CD4-positive, alpha-beta T cell treated with Interleukin-21 for 1 hour (primary cell): ENCODE measurements around the gene ALDH16A1.

Experiments used
- DNase-seq: peaks from one replicate; pipeline ENCODE4 v3.0.0-alpha.2; 2020

The ALDH16A1 gene

DNA sequence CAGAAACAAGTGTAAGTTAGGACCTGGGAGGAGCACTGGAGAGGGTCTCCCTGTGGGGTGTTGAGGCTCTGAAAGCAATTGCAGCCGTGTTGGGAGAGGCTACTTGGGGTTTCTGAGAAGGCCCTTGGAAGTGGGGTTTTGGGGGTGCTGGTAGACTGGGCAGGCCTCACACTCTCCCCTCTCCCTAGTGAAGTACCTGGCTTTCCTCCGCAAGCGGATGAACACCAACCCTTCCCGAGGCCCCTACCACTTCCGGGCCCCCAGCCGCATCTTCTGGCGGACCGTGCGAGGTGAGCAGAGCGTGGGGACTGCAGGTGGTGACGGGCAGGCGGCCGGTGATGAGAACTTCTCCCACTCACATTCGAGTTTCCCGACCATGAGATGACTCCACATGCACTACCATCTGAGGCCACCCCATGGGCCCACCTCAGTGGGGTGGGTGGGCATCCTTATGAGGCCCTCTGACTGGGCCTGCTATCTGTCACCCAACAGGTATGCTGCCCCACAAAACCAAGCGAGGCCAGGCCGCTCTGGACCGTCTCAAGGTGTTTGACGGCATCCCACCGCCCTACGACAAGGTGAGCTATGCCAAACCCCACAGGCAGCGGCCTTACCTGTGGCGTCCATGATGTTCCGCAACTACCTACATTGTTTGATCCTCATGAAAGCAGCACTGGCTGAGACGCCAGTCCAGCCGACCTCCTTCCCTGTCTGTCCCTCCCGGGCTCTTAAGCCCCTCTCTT lies 37.4 kb downstream of the ALDH16A1 start:
- no peak for DNase-seq

DNA sequence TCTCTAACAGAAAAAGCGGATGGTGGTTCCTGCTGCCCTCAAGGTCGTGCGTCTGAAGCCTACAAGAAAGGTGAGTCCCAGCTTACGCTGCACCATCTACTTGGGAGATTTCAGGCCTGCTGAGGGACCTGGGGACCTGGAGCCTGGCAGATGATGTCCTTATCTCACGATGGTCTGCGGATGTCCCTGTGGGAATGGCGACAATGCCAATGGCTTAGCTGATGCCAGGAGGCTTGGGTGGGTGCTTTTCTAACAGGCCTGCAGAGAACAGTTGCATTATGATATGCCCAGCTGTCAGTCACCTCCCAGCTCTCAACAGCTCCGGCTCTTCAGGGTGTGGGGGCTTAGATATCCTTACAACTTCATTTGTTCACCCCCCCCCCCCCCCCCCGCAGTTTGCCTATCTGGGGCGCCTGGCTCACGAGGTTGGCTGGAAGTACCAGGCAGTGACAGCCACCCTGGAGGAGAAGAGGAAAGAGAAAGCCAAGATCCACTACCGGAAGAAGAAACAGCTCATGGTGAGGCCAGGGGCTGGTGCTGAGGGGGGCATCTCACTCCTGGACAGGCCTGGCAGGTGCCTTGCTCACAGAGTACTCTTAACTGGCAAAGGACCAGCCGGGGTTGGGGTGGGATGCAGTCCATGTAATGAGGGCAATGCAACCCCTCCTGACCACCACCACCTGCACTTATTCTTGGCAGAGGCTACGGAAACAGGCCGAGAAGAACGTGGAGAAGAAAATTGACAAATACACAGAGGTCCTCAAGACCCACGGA lies 38.2 kb downstream of the ALDH16A1 start:
- no peak for DNase-seq

DNA sequence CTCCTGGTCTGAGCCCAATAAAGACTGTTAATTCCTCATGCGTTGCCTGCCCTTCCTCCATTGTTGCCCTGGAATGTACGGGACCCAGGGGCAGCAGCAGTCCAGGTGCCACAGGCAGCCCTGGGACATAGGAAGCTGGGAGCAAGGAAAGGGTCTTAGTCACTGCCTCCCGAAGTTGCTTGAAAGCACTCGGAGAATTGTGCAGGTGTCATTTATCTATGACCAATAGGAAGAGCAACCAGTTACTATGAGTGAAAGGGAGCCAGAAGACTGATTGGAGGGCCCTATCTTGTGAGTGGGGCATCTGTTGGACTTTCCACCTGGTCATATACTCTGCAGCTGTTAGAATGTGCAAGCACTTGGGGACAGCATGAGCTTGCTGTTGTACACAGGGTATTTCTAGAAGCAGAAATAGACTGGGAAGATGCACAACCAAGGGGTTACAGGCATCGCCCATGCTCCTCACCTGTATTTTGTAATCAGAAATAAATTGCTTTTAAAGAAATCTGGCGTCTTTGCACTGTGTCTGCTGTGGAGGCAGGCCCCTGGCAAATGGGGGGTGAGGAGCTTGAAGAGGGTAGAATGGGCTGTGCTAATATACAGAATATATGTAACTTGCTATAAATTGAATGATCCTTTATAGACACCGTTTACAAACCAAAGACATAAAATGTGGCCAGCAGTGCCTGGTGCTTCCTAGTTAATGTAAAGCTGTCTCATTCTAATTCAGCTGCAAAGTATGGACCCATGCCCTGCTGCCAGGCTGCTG lies 39.0 kb downstream of the ALDH16A1 start:
- no peak for DNase-seq

- peak; percentile 27 for DNase-seq
Observed at GRCh38 chr19:49492573-49493405, 39.8 kb downstream of the ALDH16A1 start.

DNA sequence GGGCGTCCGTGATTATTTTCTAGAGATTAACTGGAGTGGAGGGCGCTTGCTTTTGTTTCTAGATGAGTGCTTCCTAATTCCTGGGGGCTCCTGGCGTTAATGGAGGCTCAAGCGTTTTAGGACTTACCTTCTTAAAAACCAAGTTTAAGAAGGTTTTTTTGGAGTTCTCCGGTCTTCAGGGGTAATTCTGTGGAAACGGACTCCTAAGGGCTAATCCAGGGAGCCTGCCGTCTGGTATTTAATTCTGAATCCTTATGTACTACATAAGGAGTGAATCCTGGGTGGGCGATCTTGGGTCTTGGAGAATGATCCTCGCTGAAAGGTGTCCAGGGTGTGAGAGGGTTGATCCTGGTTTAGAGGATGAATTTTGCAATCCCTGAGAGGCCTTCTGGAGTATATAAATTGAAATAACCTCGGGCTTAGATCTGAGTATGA lies 43.6 kb downstream of the ALDH16A1 start:
- DNase-seq, result no peak

GRCh38 chr19:49497047-49497788 lies 44.2 kb downstream of the ALDH16A1 start:
- peak; percentile 87 for DNase-seq

DNA sequence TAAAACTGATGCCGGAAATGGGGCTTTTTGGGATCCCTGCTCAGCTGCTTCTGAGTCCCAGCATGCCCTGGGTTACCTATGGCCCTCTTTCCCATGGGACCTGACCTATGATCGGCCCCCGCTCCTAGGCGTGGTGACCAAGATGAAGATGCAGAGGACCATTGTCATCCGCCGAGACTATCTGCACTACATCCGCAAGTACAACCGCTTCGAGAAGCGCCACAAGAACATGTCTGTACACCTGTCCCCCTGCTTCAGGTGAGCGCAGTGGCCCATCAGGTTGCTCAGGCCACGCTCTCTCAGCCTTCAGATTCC lies 44.7 kb downstream of the ALDH16A1 start:
- peak; percentile 41 for DNase-seq

DNA sequence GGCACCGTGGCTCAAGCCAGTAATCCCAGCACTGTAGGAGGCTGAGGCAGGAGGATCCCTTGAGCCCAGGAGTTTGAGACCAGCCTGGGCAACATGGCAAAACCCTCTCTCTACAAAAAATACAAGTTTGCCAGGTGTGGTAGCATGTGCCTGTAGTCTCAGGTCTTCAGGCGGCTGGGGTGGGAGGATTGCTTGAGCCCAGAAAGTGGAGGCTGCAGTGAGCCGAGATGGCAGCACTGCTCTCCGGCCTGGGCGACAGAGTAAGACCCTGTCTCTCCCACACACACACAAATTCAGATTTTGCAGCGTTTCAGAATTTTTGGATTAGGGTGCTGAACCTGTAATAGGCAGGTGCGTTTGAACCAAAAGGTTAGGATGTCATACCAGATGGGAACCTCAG lies 45.5 kb downstream of the ALDH16A1 start:
- peak; percentile 36 for DNase-seq

GRCh38 chr19:49499030-49499670 lies 46.1 kb downstream of the ALDH16A1 start:
- peak; percentile 66 for DNase-seq

GRCh38 chr19:49502866-49503581 lies 50.0 kb downstream of the ALDH16A1 start:
- peak; percentile 77 for DNase-seq

DNA sequence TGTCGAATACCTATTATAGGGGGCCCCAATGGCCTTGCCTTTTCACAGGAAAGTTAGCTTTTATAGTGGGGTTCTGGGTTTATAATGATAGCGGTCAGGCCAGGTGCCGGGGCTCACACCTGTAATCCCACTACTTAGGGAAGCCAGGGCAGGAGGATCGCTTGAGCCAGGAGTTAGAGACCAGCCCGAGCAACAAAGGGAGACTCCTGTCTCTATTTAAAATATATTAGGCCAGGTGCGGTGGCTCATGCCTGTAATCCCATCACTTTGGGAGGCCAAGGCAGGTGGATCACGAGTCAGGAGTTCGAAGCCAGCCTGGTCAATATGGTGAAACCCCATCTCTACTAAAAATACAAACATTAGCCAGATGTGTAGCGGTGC lies 50.5 kb downstream of the ALDH16A1 start:
- no peak for DNase-seq

GRCh38 chr19:49506575-49507105 lies 53.6 kb downstream of the ALDH16A1 start:
- DNase-seq, result peak; percentile 86

GRCh38 chr19:49507803-49508494 lies 54.9 kb downstream of the ALDH16A1 start:
- no peak for DNase-seq

GRCh38 chr19:49512970-49513745 lies 60.1 kb downstream of the ALDH16A1 start:
- DNase-seq, result no peak

DNA sequence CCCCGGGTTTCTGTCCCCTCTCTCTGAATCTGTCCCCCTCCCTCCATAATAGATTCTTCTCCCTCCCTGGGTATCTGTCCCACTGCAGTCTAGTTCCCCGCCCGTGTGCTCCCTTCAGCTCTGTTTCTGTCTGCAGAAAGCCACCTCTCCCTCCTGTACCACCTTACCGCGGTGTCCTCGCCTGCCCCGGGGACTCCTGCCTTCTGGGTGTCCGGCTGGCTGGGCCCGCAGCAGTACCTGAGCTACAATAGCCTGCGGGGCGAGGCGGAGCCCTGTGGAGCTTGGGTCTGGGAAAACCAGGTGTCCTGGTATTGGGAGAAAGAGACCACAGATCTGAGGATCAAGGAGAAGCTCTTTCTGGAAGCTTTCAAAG lies 60.7 kb downstream of the ALDH16A1 start:
- no peak for DNase-seq

GRCh38 chr19:49514151-49514550 lies 61.1 kb downstream of the ALDH16A1 start:
- no peak for DNase-seq

DNA sequence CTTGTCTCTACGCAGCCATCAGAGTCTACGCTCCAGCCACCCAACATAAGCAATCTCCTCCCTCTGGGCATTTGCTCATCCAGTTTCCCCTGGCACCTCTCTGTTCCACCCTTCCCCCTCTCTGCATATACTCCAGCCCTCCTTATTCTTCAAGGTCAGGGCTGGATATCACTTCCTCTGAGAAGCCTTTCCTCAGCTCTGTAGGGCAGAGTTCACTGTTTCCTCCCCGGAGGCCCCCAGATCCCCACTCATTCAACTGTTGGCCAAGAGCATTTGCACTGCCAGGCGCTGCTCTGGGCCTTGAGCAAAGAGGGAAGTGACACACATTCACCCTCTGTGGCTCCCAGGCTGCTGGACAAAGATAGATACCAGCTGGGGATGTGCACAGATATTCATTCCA lies 62.7 kb downstream of the ALDH16A1 start:
- DNase-seq, result no peak

GRCh38 chr19:49518033-49518432 lies 65.0 kb downstream of the ALDH16A1 start:
- DNase-seq, result no peak
